GM21360 (cell line): Measurements from ENCODE around the gene MINK1.
A peak's percentile ranks its signal among the peaks of the same experiment; 100 is the strongest.

Source experiments
- ATAC-seq: cut with Tn5 transposase; IDR thresholded peaks from one replicate; pipeline ENCODE4 v1.9.1; 2021; ENCODE audit warnings: mild to moderate bottlenecking, moderate library complexity; ENCODE audit not compliant: unreplicated experiment

Gene MINK1

GRCh38 chr17:4833178-4833940, at the start of gene MINK1:
TSS of gene MINK1 (plus strand) at chr17:4833340. CDS start at chr17:4833584, 244 bp downstream.
- ATAC-seq: peak; percentile 79

- ATAC-seq: no peak
These were observed 47.6 kb upstream of the MINK1 start for GRCh38 chr17:4785311-4786105.

GRCh38 chr17:4786106-4786511, 47.0 kb upstream of the MINK1 start, which contains the start of gene VMO1:
TSS of gene VMO1 (minus strand) at chr17:4786364. CDS start at chr17:4786352, 12 bp downstream.
- ATAC-seq: no peak

GRCh38 chr17:4786516-4786915, 46.6 kb upstream of the MINK1 start:
- ATAC-seq: no peak

- no peak for ATAC-seq
These were observed 44.9 kb upstream of the MINK1 start for GRCh38 chr17:4788159-4788806.

- ATAC-seq: no peak
These were observed 44.1 kb upstream of the MINK1 start, which contains the start of gene GLTPD2 for GRCh38 chr17:4788807-4789700. TSS of gene GLTPD2 (plus strand) at chr17:4788964. CDS start at chr17:4789012, 48 bp downstream.

GRCh38 chr17:4789701-4789950, 43.5 kb upstream of the MINK1 start:
- no peak for ATAC-seq

GRCh38 chr17:4789951-4790704, 43.0 kb upstream of the MINK1 start:
- peak; percentile 87 for ATAC-seq

GRCh38 chr17:4790705-4791088, 42.4 kb upstream of the MINK1 start:
- ATAC-seq: no peak

GRCh38 chr17:4795168-4795567, 38.0 kb upstream of the MINK1 start:
- no peak for ATAC-seq

- ATAC-seq: no peak
These were observed 36.6 kb upstream of the MINK1 start for GRCh38 chr17:4796552-4796920.

- ATAC-seq: no peak
These were observed 32.5 kb upstream of the MINK1 start for GRCh38 chr17:4800462-4801196.

- ATAC-seq: no peak
These were observed 30.9 kb upstream of the MINK1 start, which contains the start of gene C17orf114 for GRCh38 chr17:4802228-4802627. TSS of gene C17orf114 (minus strand) at chr17:4802328.

GRCh38 chr17:4806456-4806776, 26.7 kb upstream of the MINK1 start:
- no peak for ATAC-seq

GRCh38 chr17:4806777-4807604, 26.1 kb upstream of the MINK1 start, which contains the start of gene PLD2:
TSS of gene PLD2 (plus strand) at chr17:4807152. CDS start at chr17:4807773, 621 bp downstream.
- ATAC-seq: peak; percentile 85

- ATAC-seq: no peak
These were observed 25.3 kb upstream of the MINK1 start for GRCh38 chr17:4807605-4808377.

- no peak for ATAC-seq
These were observed 24.8 kb upstream of the MINK1 start for GRCh38 chr17:4808378-4808767.
